Lower leg skin (tissue), 4 donors: ENCODE results near the gene MOB3A. TPM values are rescaled to one million over a fixed set of nuclear protein-coding genes. Genes with fewer than 3 reads are reported as not detected.

Experiments
- DNase-seq, 2 donors: peaks; one replicate each; pipeline ENCODE4 v3.0.0-alpha.2; 2019; ENCODE audit warnings: low spot score in 2 of 2
- H3K4me3 ChIP-seq: fragments of 200-600 bp; sonication (generic); 2 replicates; pipeline ENCODE4 v1.5.1; 2017; ENCODE audit warnings: mild to moderate bottlenecking, low read depth; ENCODE audit not compliant: poor library complexity, severe bottlenecking
- POLR2A ChIP-seq, 2 donors: fragments of 450-650 bp; IDR thresholded peaks; one replicate each; pipeline ENCODE4 v1.6.1; 2016 to 2017; ENCODE audit warnings: antibody characterized with exemption in 2 of 2, mild to moderate bottlenecking in 1 of 2, moderate library complexity in 1 of 2
- WGBS, 2 donors: methylation state at CpG; one replicate each; pipeline ENCODE4 v1.1.5; 2018; 5-methylcytosine and 5-hydroxymethylcytosine counted together
- intact Hi-C: fragments of 100-400 bp; cut with DNase I; formaldehyde crosslinking; loops from one replicate; pipeline ENCODE4 v1.15.0; 2023; ENCODE audit warnings: low total_unique reads
- total RNA-seq, 4 donors: library from RNA; depleted of rRNA; stranded (reverse); fragments of >200 nt; gene quantifications; one replicate each; pipeline ENCODE4 v1.1.0, GENCODE V29; 2016
- TF ChIP-seq, protein P1 (sequence below), 3 donors: fragments of 450-650 bp; IDR thresholded peaks; one replicate each; pipeline ENCODE4 v1.5.1; 2016; ENCODE audit warnings: antibody characterized with exemption in 3 of 3, mild to moderate bottlenecking in 3 of 3, moderate library complexity in 2 of 3

MOB3A gene
- total RNA-seq, 4 donors from 2014 or later: 26.4 to 46.0 (median 34.5) TPM

DNA sequence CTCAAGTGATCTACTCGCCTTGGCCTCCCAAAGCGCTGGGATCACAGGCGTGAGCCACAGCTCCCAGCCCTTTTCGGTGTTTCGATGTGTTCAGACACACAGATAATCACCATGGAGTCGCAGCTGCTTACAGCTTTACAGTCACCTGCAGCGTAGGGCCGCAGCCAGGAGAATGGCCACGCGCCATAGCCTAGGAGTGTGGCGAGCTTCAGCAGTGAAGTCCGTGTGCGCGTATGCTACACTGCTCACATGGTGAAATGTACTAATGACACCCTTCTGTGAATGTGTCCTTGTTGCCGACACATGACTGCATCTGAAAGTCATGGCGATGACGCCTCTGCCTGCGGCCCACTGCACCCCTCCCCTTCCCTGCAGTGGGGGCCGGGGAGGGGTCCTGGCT lies 31.6 kb upstream of the MOB3A start:
- 71 to 83% methylated on average over 15 to 19 of the region's 19 CpGs for WGBS, 2 donors
- no peak for TF ChIP-seq POLR2A (IDR thresholded peaks at IDR 0.05)
- TF ChIP-seq, protein P1, sequence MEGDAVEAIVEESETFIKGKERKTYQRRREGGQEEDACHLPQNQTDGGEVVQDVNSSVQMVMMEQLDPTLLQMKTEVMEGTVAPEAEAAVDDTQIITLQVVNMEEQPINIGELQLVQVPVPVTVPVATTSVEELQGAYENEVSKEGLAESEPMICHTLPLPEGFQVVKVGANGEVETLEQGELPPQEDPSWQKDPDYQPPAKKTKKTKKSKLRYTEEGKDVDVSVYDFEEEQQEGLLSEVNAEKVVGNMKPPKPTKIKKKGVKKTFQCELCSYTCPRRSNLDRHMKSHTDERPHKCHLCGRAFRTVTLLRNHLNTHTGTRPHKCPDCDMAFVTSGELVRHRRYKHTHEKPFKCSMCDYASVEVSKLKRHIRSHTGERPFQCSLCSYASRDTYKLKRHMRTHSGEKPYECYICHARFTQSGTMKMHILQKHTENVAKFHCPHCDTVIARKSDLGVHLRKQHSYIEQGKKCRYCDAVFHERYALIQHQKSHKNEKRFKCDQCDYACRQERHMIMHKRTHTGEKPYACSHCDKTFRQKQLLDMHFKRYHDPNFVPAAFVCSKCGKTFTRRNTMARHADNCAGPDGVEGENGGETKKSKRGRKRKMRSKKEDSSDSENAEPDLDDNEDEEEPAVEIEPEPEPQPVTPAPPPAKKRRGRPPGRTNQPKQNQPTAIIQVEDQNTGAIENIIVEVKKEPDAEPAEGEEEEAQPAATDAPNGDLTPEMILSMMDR (IDR thresholded peaks at IDR 0.05): no peak
- no peak overlapping the region for H3K4me3 ChIP-seq
- intact Hi-C loops: no loop called here
- DNase-seq: no peak

DNA sequence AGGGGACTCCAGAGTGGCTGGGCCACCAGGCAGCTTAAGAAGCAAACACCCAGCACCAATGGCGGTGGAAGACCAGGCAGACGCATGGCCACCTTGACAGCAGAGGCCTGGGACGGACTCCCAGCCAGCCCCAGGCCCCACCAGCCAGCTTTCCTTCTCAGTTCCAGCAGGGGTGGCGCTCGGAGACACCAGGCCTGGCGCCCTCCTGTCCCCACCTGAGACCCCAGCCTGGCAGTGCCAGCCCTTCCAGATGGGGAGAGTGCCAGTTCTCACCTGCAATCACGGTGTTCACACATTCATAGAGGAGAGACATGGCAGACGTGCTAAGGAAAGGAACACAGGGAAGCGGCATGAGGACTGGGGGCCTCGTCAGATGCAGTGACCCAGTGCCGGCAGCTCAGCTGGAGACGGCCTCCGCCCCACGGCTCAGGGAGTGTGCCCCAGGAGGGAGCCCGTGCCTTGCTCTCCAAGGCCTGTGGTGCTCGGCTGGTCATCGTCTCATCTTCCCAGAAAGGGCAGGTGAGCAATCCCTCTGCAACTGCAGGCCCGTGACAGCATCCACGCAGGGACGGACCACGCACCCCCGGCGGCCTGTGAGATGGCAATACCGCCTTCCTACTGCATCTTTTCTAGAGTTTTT lies 30.9 kb upstream of the MOB3A start:
- no peak overlapping the region for H3K4me3 ChIP-seq
- 89 to 96% methylated on average over 23 to 24 of the region's 24 CpGs for WGBS, 2 donors
- intact Hi-C loops: no loop called here
- TF ChIP-seq, protein P1 (IDR thresholded peaks at IDR 0.05): no peak
- TF ChIP-seq POLR2A (IDR thresholded peaks at IDR 0.05): no peak
- peak in 1 of 2 donors; percentile 79 for DNase-seq

DNA sequence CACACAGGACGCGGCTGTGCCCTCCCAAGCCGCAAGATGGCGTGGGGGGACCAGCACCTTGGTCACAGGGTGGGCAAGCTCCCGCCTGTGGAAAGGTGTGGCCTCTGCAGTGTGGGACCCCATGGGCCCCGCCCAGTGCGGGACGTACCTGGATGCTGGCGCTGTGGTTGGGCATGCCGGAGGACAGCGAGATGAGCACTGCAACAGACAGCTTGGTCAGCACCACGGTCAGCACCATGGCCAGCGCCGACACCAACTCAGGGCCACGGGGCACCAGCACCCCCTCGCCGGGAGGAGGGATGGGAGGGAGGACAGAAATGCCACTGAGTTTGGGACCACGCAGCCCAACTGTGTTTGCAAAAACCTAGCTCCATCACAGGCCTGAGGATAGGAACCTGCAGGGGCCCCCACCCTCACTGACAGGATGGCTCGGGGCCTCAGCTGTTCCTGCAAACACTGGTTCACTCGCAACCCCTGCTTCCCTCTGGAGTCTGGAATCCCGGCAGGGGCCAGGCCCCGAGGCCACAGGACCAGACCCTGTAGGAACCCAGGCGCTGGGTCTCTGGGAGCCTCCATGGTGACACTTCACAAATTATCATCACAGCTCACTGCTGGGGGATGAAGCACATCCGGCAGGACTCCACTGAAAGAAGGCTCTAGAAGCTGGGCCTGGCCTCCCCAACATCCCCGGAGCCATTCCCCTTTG lies 27.7 kb upstream of the MOB3A start:
- 82 to 86% methylated on average over 14 to 23 of the region's 25 CpGs for WGBS, 2 donors
- intact Hi-C loops: no loop called here
- DNase-seq: no peak
- no peak overlapping the region for H3K4me3 ChIP-seq
- TF ChIP-seq, protein P1 (IDR thresholded peaks at IDR 0.05): no peak
- no peak for TF ChIP-seq POLR2A (IDR thresholded peaks at IDR 0.05)

DNA sequence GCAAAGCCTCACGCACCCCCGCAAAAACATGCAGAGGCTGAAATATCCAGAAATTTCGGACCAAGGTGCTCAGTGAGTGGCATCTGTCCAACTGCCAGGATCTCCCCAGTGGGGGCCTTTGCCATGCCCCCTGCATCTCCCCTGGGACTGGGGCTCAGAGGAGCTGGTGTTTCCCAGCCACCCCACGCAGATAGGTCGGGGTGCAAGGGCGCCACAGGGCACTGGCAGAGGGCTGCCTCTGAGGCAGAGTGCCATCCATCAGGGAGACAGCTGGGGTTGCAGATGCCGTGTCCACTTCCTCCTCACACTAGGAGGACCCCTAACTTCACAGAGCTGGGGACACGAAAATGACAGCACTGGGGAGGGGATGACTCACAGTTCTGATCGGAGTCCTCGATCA lies 26.9 kb upstream of the MOB3A start:
- no peak for DNase-seq
- H3K4me3 ChIP-seq: no peak overlapping the region
- intact Hi-C loops: no loop called here
- TF ChIP-seq POLR2A (IDR thresholded peaks at IDR 0.05): no peak
- TF ChIP-seq, protein P1 (IDR thresholded peaks at IDR 0.05): no peak
- WGBS, 2 donors: 95 to 96% methylated on average over 10 of the region's 10 CpGs

DNA sequence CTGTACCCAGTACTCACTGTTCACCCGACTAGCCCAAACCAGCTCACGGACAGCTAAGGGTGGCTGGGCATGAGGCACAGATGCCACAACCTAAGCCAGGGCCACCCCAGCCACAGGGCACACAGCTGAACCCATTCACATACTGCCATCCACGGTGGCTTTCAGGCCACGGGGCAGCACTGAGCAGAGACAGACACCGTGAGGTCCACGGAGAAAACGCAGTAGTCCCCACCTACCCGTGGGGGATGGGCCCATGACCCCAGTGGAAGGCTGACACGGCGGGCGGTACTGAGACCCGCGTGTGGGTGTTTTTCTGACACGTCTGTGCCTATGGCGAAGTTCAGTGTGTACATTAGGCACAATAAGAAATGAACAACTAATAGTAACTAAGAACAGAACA lies 26.1 kb upstream of the MOB3A start:
- TF ChIP-seq, protein P1 (IDR thresholded peaks at IDR 0.05): no peak
- no peak for TF ChIP-seq POLR2A (IDR thresholded peaks at IDR 0.05)
- H3K4me3 ChIP-seq: no peak overlapping the region
- 89 to 90% methylated on average over 15 of the region's 15 CpGs for WGBS, 2 donors
- DNase-seq: no peak
- intact Hi-C loops: no loop called here
